Gastrocnemius medialis (tissue), 4 donors: Measurements from ENCODE around the gene FYN.

ENCODE experiments used
- POLR2A ChIP-seq, 2 donors: fragments of 450-650 bp; IDR thresholded peaks; one replicate each; pipeline ENCODE4 v1.6.1; 2017; ENCODE audit warnings: antibody characterized with exemption in 2 of 2, mild to moderate bottlenecking in 2 of 2, moderate library complexity in 2 of 2
- TF ChIP-seq, protein P1 (sequence below), 5 experiments: fragments of 450-650 bp in 3 of 5; fragments of 200-600 bp in 2 of 5; sonication (generic) in 2 of 5; IDR thresholded peaks in 4 of 5; conservative IDR thresholded peaks in 1 of 5; 1 replicate in 4 of 5; 2 replicates in 1 of 5; pipeline ENCODE4 v1.5.1; 2016 to 2019; ENCODE audit warnings: antibody characterized with exemption in 5 of 5, mild to moderate bottlenecking in 3 of 5, moderate library complexity in 3 of 5

DNA sequence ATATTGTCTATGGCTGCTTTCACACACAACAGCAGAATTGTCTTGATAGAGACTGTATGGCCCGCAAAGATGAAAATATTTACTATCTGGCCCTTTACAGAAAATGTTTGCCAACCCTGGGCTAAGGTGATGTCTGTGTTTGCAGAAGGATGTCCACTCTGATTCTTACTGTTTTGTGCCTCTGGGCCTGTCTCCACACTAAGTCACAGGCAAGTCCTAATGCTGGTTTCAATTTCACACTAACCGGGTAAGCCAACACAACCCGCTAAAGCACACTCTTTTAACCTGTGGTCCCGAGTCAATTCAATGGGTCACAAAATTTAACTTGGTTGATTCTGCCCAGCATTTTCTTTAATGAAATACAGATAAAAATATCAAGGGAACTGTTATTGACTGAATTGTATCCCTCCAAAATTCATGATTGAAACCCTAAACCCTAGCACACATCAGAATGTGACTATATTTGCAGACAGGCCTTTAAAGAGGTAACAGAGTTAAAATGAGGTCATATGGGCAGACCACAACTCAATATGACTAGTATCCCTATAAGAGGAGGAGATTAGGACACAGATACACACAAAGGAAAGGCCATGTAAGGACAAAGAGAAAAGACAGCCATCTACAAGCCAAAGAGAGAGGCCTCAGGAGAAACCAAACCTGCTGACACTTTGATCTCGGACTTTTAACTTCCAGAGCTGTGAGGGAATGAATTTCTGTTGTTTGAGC lies 78.4 kb downstream of the FYN start:
- TF ChIP-seq, protein P1, sequence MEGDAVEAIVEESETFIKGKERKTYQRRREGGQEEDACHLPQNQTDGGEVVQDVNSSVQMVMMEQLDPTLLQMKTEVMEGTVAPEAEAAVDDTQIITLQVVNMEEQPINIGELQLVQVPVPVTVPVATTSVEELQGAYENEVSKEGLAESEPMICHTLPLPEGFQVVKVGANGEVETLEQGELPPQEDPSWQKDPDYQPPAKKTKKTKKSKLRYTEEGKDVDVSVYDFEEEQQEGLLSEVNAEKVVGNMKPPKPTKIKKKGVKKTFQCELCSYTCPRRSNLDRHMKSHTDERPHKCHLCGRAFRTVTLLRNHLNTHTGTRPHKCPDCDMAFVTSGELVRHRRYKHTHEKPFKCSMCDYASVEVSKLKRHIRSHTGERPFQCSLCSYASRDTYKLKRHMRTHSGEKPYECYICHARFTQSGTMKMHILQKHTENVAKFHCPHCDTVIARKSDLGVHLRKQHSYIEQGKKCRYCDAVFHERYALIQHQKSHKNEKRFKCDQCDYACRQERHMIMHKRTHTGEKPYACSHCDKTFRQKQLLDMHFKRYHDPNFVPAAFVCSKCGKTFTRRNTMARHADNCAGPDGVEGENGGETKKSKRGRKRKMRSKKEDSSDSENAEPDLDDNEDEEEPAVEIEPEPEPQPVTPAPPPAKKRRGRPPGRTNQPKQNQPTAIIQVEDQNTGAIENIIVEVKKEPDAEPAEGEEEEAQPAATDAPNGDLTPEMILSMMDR (IDR thresholded peaks at IDR 0.05 in 4 of 5, conservative IDR thresholded peaks at IDR 0.05 in 1 of 5) = no peak
- no peak for TF ChIP-seq POLR2A (IDR thresholded peaks at IDR 0.05)
